Ovary (tissue), 3 donors: Measurements from ENCODE around the gene PRDM16.

Source experiments
- CTCF ChIP-seq, 3 donors: fragments of 450-650 bp in 2 of 3; fragments of 200-600 bp in 1 of 3; IDR thresholded peaks; one replicate each; pipeline versions ENCODE4 v1.5.1 to v1.8.0; 2016 to 2022; ENCODE audit warnings: antibody characterized with exemption in 3 of 3, mild to moderate bottlenecking in 1 of 3
- EP300 ChIP-seq: sonication (generic); formaldehyde crosslinking; IDR thresholded peaks from one replicate; pipeline ENCODE4 v1.6.1; 2017; ENCODE audit warnings: antibody characterized with exemption
- donor health status: DM: no; HTN: no; CAD: no.

- TF ChIP-seq CTCF (IDR thresholded peaks at IDR 0.05) (no peak), EP300 (no peak)
Observed at GRCh38 chr1:3066250-3066711, 2.7 kb upstream of the PRDM16 start.
